SU-DHL-6 (cell line): ENCODE results near the gene CASP9.

Source experiments
- CTCF ChIP-seq: fragments of 200-600 bp; sonication (generic); IDR thresholded peaks from one replicate; pipeline ENCODE4 v1.5.1; 2017; ENCODE audit warnings: antibody characterized with exemption, mild to moderate bottlenecking, low read length, moderate library complexity; ENCODE audit not compliant: insufficient read depth, poor library complexity, severe bottlenecking
- EZH2phosphoT487 ChIP-seq: fragments of 200-600 bp; sonication (generic), shearing (Covaris generic); conservative IDR thresholded peaks from 2 replicates; pipeline ENCODE4 v1.6.1; 2018; ENCODE audit warnings: mild to moderate bottlenecking, antibody characterized with exemption, low read length, moderate library complexity, mixed read lengths

GRCh38 chr1:15472587-15472986 is 51.4 kb downstream of the CASP9 start:
- no peak for TF ChIP-seq CTCF
- TF ChIP-seq EZH2phosphoT487, result no peak
